22Rv1 (cell line): Measurements from ENCODE around the gene RAPGEF4.

Experiments
- ZFX ChIP-seq: fragments of 450-650 bp; IDR thresholded peaks from 2 replicates; pipeline ENCODE4 v1.6.1; 2017; ENCODE audit warnings: antibody characterized with exemption, borderline replicate concordance
- TF ChIP-seq, protein P1 (sequence below): fragments of 450-650 bp; IDR thresholded peaks from 2 replicates; pipeline ENCODE4 v1.5.1; 2017; ENCODE audit warnings: mild to moderate bottlenecking

DNA sequence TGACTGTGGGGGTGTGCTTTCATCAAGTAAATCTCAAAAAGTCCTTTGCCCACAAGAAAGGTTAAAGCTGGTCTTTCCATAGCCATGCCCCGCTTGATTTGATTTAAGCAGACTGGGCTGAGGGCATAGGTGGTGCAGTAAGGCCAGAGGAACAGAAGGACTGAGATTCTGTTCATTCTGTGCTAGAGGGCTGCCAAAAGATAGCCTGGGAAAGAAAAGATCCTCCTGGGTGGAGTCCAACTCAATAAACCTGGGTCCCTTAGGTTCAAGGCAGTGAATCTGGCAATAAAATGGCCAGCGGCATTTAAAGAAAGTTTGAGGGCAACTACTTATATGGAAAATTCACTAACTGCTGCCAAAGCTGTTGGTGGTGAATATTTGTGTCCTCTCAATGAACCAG is 280.8 kb downstream of the RAPGEF4 start:
- TF ChIP-seq, protein P1, sequence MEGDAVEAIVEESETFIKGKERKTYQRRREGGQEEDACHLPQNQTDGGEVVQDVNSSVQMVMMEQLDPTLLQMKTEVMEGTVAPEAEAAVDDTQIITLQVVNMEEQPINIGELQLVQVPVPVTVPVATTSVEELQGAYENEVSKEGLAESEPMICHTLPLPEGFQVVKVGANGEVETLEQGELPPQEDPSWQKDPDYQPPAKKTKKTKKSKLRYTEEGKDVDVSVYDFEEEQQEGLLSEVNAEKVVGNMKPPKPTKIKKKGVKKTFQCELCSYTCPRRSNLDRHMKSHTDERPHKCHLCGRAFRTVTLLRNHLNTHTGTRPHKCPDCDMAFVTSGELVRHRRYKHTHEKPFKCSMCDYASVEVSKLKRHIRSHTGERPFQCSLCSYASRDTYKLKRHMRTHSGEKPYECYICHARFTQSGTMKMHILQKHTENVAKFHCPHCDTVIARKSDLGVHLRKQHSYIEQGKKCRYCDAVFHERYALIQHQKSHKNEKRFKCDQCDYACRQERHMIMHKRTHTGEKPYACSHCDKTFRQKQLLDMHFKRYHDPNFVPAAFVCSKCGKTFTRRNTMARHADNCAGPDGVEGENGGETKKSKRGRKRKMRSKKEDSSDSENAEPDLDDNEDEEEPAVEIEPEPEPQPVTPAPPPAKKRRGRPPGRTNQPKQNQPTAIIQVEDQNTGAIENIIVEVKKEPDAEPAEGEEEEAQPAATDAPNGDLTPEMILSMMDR, result no peak
- no peak for TF ChIP-seq ZFX
